Neuronal stem cell (in vitro differentiated cells): ENCODE results near the gene RTN4RL1.

Source experiments
- DNase-seq: peaks from one replicate; pipeline ENCODE4 v3.0.0-alpha.2; 2013; ENCODE audit warnings: low spot score
- H2AFZ ChIP-seq: one replicate; pipeline ENCODE4 v1.6.1; 2013; ENCODE audit warnings: mild to moderate bottlenecking, low read length, inconsistent platforms
- H2AK5ac ChIP-seq: 2 replicates; pipeline ENCODE4 v1.6.1; 2013; ENCODE audit warnings: low read depth, mild to moderate bottlenecking, inconsistent platforms, low read length, moderate library complexity, mixed read lengths
- H2BK120ac ChIP-seq: 2 replicates; pipeline ENCODE4 v1.6.1; 2013; ENCODE audit warnings: low read depth, mild to moderate bottlenecking, inconsistent platforms, low read length, moderate library complexity, mixed read lengths
- H2BK12ac ChIP-seq: one replicate; pipeline ENCODE4 v1.6.1; 2013; ENCODE audit warnings: low read length, inconsistent platforms
- H2BK15ac ChIP-seq: 2 replicates; pipeline ENCODE4 v1.6.1; 2013; ENCODE audit warnings: mild to moderate bottlenecking, low read length, inconsistent platforms, mixed read lengths
- H2BK5ac ChIP-seq: one replicate; pipeline ENCODE4 v1.6.1; 2013; ENCODE audit warnings: inconsistent platforms, mild to moderate bottlenecking, low read length, moderate library complexity
- H3K14ac ChIP-seq: one replicate; pipeline ENCODE4 v1.6.1; 2013; ENCODE audit warnings: low read length, inconsistent platforms
- H3K18ac ChIP-seq: 2 replicates; pipeline ENCODE4 v1.6.1; 2013; ENCODE audit warnings: low read length, inconsistent platforms
- H3K23ac ChIP-seq: 2 replicates; pipeline ENCODE4 v1.6.1; 2013; ENCODE audit warnings: low read depth, mild to moderate bottlenecking, mixed read lengths, low read length, inconsistent platforms; ENCODE audit not compliant: poor library complexity
- H3K27ac ChIP-seq: replicated peaks from 3 replicates; pipeline ENCODE4 v1.5.1; 2013; ENCODE audit warnings: low read length, inconsistent platforms
- H3K27me3 ChIP-seq, 3 experiments: 2 replicates each; pipeline ENCODE4 v1.6.1; 2013; ENCODE audit warnings: low read length in 3 of 3, mild to moderate bottlenecking in 2 of 3, inconsistent platforms in 1 of 3, low read depth in 1 of 3, mixed read lengths in 1 of 3, moderate library complexity in 1 of 3; ENCODE audit not compliant: control insufficient read depth in 3 of 3, insufficient read depth in 3 of 3
- H3K36me3 ChIP-seq, 2 donors: replicated peaks in 1 of 2; 2 replicates each; pipeline ENCODE4 v1.6.1; 2013; ENCODE audit warnings: low read length in 2 of 2; ENCODE audit not compliant: control insufficient read depth in 2 of 2, insufficient read depth in 2 of 2
- H3K4ac ChIP-seq: 2 replicates; pipeline ENCODE4 v1.6.1; 2013; ENCODE audit warnings: inconsistent platforms, mild to moderate bottlenecking, low read length, moderate library complexity
- H3K4me1 ChIP-seq, 2 donors: 1 replicate in 1 of 2; 2 replicates in 1 of 2; pipeline ENCODE4 v1.6.1; 2013; ENCODE audit warnings: low read length in 2 of 2, low read depth in 1 of 2; ENCODE audit not compliant: control insufficient read depth in 2 of 2, insufficient read depth in 1 of 2
- H3K4me2 ChIP-seq: one replicate; pipeline ENCODE4 v1.6.1; 2013; ENCODE audit warnings: mild to moderate bottlenecking, low read length, inconsistent platforms; ENCODE audit not compliant: insufficient read depth, poor library complexity, severe bottlenecking
- H3K4me3 ChIP-seq, 2 donors: 2 replicates each; pipeline ENCODE4 v1.5.1; 2013; ENCODE audit warnings: low read length in 2 of 2, mild to moderate bottlenecking in 2 of 2, inconsistent platforms in 1 of 2, moderate library complexity in 1 of 2
- H3K79me1 ChIP-seq: one replicate; pipeline ENCODE4 v1.6.1; 2013; ENCODE audit warnings: low read depth, mild to moderate bottlenecking, inconsistent platforms, low read length, moderate library complexity
- H3K9ac ChIP-seq: one replicate; pipeline ENCODE4 v1.6.1; 2013; ENCODE audit warnings: mild to moderate bottlenecking, low read depth, low read length, inconsistent platforms; ENCODE audit not compliant: poor library complexity
- H3K9me3 ChIP-seq, 2 donors: replicated peaks in 1 of 2; 2 replicates each; pipeline versions ENCODE3 to v1.6.1; 2013; ENCODE audit warnings: low read length in 2 of 2, mild to moderate bottlenecking in 2 of 2, inconsistent platforms in 1 of 2, low read depth in 1 of 2, mixed read lengths in 1 of 2, moderate library complexity in 1 of 2; ENCODE audit not compliant: control insufficient read depth in 2 of 2, insufficient read depth in 1 of 2
- H4K8ac ChIP-seq: one replicate; pipeline ENCODE4 v1.6.1; 2013; ENCODE audit warnings: low read depth, mild to moderate bottlenecking, inconsistent platforms, low read length, moderate library complexity
- H4K91ac ChIP-seq: one replicate; pipeline ENCODE4 v1.6.1; 2013; ENCODE audit warnings: low read length, low read depth, mild to moderate bottlenecking, inconsistent platforms; ENCODE audit not compliant: poor library complexity
- WGBS, 2 donors: extraction: QIAGEN DNeasy Blood & Tissue Kit; methylation state at CpG; one replicate each; pipeline ENCODE4 v1.1.7; 2013; ENCODE audit warnings: missing lambda C conversion rate in 2 of 2, mixed read lengths in 1 of 2; ENCODE audit not compliant: insufficient read length in 2 of 2, insufficient replicate concordance in 1 of 2; ENCODE audit errors: extremely low coverage in 2 of 2; 5-methylcytosine and 5-hydroxymethylcytosine counted together

RTN4RL1 gene

DNA sequence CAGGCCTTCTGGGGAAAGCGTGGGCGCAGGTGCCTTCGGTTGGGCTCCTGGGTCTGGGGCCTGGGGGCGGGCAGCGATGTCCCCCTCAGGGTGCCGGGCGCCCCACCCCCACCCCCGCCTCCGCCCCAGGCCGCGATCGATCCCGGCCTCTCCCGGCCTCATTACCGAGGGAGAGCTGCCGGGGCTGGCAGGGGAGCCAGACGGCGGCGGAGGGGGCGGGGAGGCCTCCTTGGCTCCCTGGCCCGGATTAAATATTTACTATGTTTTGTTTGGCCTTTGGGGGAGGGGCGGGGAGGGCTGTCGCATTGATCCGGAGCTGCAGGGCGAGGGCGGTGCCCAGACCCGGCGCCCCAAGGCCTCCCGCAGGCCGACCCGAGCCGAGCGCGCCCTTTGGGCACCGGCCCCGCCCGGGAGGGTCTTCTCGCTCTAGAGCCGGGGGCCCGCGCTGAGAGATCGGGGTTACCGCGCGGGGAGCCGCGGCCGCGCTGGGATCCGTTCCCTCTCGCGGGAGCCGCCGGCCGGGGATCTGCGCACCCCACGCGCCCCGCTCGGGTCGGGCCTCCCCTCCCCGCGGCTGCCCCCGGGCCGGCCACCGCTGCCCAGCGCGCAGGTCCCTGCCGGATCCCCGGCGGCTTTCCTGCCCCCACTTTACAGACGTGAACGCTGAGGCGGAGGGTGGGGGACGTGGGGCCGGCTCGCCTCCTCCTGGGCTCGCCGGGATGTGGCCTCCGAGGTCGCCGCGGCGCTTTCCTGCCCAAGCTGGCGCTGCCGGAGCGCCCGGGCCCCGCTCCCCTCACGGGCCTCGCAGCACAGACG lies 27.0 kb downstream of the RTN4RL1 start:
- H2AFZ ChIP-seq: peak overlapping the region; percentile 25
- whole genome bisulfite sequencing, 2 donors: no CpG with 5 or more reads among the region's 92 CpGs
- peaks cover 0 to 2% of the 10 kb centered on the region in 2 donors for H3K9me3 ChIP-seq
- peak overlapping the region; percentile 90 for H2BK15ac ChIP-seq
- no peaks in the 10 kb centered on the region for H3K27me3 ChIP-seq
- no peak overlapping the region for H3K4ac ChIP-seq
- H3K4me2 ChIP-seq: peak overlapping the region; percentile 70
- H3K9ac ChIP-seq: peak overlapping the region; percentile 84
- H3K79me1 ChIP-seq: no peaks in the 10 kb centered on the region
- no peak overlapping the region for H3K27ac ChIP-seq
- H4K91ac ChIP-seq: no peak overlapping the region
- peak overlapping the region; percentile 40 for H2BK5ac ChIP-seq
- H2AK5ac ChIP-seq: peak overlapping the region; percentile 93
- peak overlapping the region; percentile 21 for H3K23ac ChIP-seq
- H3K4me3 ChIP-seq: peak overlapping the region in 1 of 2 donors; percentile 53
- no peak overlapping the region for H2BK12ac ChIP-seq
- H2BK120ac ChIP-seq: peak overlapping the region; percentile 32
- no peak overlapping the region for H3K14ac ChIP-seq
- DNase-seq: peak; percentile 51
- H3K18ac ChIP-seq: peak overlapping the region; percentile 95
- peaks cover 26 to 38% of the 10 kb centered on the region in 2 donors for H3K4me1 ChIP-seq
- no peak overlapping the region for H4K8ac ChIP-seq
- no peaks in the 10 kb centered on the region for H3K36me3 ChIP-seq

DNA sequence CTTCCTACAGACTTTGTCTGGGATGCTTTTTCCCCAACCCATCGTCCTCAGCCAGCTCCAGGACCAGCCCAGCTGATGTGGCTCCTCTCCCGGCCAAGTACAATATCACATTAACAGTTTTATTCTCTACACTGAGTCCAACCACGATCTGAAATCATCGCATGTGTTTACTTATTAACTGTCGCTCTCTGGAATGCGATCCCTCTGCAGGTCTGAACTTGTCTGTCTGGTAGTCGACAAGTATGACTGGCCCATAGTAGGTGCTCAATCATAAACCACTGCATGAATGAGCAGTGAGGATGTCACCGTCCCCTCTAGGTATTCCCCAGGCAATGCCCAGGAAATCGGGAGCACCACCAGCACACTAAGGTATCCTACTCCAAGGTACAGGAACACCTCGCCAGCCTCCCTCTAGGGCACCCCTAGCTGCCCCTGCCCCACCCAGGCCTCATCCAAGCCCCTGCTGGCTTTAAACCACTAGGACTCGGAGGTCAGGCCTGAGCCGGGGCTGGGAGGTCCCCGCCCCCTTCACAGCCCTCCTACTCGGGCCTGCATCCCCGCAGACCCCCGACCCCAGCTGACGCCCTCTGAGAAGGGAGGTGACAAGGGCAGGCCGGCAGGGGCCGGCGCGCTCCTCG lies 27.7 kb downstream of the RTN4RL1 start:
- no CpG with 5 or more reads among the region's 22 CpGs for WGBS, 2 donors
- no peak overlapping the region for H3K9ac ChIP-seq
- peak overlapping the region; percentile 25 for H2AFZ ChIP-seq
- no peak overlapping the region for H3K4ac ChIP-seq
- no peak overlapping the region for H2AK5ac ChIP-seq
- peaks cover 20 to 35% of the 10 kb centered on the region in 2 donors for H3K4me1 ChIP-seq
- peak overlapping the region; percentile 32 for H3K18ac ChIP-seq
- H3K14ac ChIP-seq: no peak overlapping the region
- peak; percentile 59 for DNase-seq
- H2BK12ac ChIP-seq: no peak overlapping the region
- no peaks in the 10 kb centered on the region for H3K27me3 ChIP-seq
- no peaks in the 10 kb centered on the region for H3K36me3 ChIP-seq
- no peaks in the 10 kb centered on the region for H3K79me1 ChIP-seq
- H4K91ac ChIP-seq: no peak overlapping the region
- no peak overlapping the region for H3K23ac ChIP-seq
- peak overlapping the region; percentile 40 for H2BK5ac ChIP-seq
- H3K9me3 ChIP-seq: peaks cover 0 to 2% of the 10 kb centered on the region in 2 donors
- no peak overlapping the region for H3K4me3 ChIP-seq
- no peak overlapping the region for H2BK15ac ChIP-seq
- H3K27ac ChIP-seq: no peak overlapping the region
- H4K8ac ChIP-seq: no peak overlapping the region
- H2BK120ac ChIP-seq: no peak overlapping the region
- H3K4me2 ChIP-seq: peak overlapping the region; percentile 70

DNA sequence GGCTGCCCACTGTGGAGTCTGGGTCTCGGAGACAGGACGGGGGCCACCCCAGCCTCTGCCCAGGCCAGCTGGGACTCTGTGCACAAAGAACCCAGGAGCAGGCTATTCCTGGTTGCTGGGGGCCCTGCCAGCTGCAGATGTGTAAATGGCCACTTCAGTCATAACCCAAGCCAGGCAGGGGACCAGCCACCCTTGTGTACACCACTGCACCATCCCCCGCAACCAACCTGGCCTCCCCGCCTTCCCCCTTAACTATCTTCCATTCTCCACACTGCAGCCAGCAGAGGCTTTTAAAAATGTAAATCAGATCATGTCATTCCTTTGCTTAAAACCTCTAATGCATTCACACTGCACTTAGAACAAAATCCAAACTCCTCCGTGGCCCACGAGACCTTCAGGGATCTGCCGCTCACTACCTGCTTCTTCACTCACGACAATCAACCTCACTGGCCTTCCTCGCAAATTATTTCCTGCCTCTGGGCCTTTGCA lies 28.3 kb downstream of the RTN4RL1 start:
- no peaks in the 10 kb centered on the region for H3K27me3 ChIP-seq
- no peak overlapping the region for H3K14ac ChIP-seq
- H3K9ac ChIP-seq: no peak overlapping the region
- peaks cover 0 to 2% of the 10 kb centered on the region in 2 donors for H3K9me3 ChIP-seq
- no peak overlapping the region for H3K27ac ChIP-seq
- WGBS, 2 donors: no CpG with 5 or more reads among the region's 9 CpGs
- no peak overlapping the region for H2BK5ac ChIP-seq
- no peak overlapping the region for H2BK12ac ChIP-seq
- no peak overlapping the region for H2BK120ac ChIP-seq
- H3K23ac ChIP-seq: no peak overlapping the region
- peak overlapping the region; percentile 15 for H3K18ac ChIP-seq
- no peaks in the 10 kb centered on the region for H3K36me3 ChIP-seq
- no peak overlapping the region for H4K8ac ChIP-seq
- no peak overlapping the region for H2AK5ac ChIP-seq
- no peak overlapping the region for H3K4me3 ChIP-seq
- DNase-seq: no peak
- H3K79me1 ChIP-seq: no peaks in the 10 kb centered on the region
- no peak overlapping the region for H4K91ac ChIP-seq
- peaks cover 20 to 35% of the 10 kb centered on the region in 2 donors for H3K4me1 ChIP-seq
- no peak overlapping the region for H3K4me2 ChIP-seq
- no peak overlapping the region for H2BK15ac ChIP-seq
- H3K4ac ChIP-seq: no peak overlapping the region
- peak overlapping the region; percentile 2 for H2AFZ ChIP-seq
